HUES64 (cell line): Measurements from ENCODE around the gene WNT10A.

Experiments used
- H3K27ac ChIP-seq: 2 replicates; pipeline ENCODE4 v1.7.0; 2013; ENCODE audit warnings: low read depth, low read length, inconsistent platforms
- H3K27me3 ChIP-seq: 2 replicates; pipeline ENCODE4 v1.6.1; 2013; ENCODE audit warnings: mild to moderate bottlenecking, low read length; ENCODE audit not compliant: insufficient read depth
- H3K36me3 ChIP-seq: 2 replicates; pipeline ENCODE4 v1.6.1; 2013; ENCODE audit warnings: mild to moderate bottlenecking, low read length; ENCODE audit not compliant: insufficient read depth
- H3K4me1 ChIP-seq: 2 replicates; pipeline ENCODE4 v1.6.1; 2013; ENCODE audit warnings: mild to moderate bottlenecking, low read length, moderate library complexity; ENCODE audit not compliant: insufficient read depth
- H3K4me3 ChIP-seq: 2 replicates; pipeline ENCODE4 v1.5.1; 2013; ENCODE audit warnings: mild to moderate bottlenecking, low read length, moderate library complexity
- H3K9ac ChIP-seq: 2 replicates; pipeline ENCODE4 v1.6.1; 2013; ENCODE audit warnings: mild to moderate bottlenecking, low read depth, low read length
- H3K9me3 ChIP-seq: 2 replicates; pipeline ENCODE4 v1.6.1; 2013; ENCODE audit warnings: low read depth, low read length; ENCODE audit not compliant: insufficient read depth
- WGBS: fragments of 150-250, 120-280 bp; methylation state at CpG from one replicate; pipeline ENCODE4 v1.1.7; 2013; ENCODE audit warnings: missing lambda C conversion rate; 5-methylcytosine and 5-hydroxymethylcytosine counted together

The WNT10A gene

DNA sequence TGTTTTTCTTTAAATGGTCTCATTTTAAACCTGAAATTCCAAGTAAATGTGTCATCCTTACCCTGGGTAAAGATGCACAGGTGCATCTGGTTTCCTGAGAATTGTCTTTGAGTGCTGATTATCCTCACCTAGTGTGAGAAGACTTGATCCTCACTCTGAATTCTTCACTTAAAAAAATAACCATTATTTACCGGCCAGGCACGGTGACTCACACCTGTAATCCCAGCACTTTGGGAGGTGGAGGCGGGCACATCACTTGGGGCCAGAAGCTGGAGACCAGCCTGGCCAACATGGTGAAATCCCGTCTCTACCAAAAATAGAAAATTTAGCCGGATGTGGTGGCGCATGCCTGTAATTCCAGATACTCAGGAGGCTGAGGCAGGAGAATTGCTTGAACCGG, 30.9 kb upstream of the WNT10A start:
- no peaks in the 10 kb centered on the region for H3K36me3 ChIP-seq
- no peaks in the 10 kb centered on the region for H3K9me3 ChIP-seq
- WGBS: 70% methylated on average over 7 of the region's 7 CpGs
- peaks cover 25% of the 10 kb centered on the region for H3K27me3 ChIP-seq
- no peak overlapping the region for H3K4me3 ChIP-seq
- H3K4me1 ChIP-seq: peaks cover 8% of the 10 kb centered on the region
- H3K9ac ChIP-seq: no peak overlapping the region
- H3K27ac ChIP-seq: no peak overlapping the region

DNA sequence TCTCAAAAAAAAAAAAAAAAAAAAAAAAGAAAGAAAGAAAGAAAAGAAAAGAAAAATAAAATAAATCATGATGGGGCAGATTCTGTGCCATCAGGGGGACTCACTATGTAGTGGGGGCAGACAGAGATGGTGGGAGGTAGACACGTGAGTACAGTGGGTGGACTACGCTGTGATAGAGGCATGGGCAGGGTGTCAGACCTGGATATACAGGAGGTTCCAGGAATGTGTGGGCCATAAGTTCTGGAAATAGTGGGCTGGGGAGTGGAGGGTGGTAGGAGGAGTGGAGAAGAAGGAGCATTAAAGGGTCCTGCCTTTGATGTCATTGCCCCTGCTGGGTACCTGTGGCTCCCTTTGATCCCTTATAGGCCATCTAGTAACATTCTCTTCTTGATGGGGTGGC, 29.9 kb upstream of the WNT10A start:
- H3K27ac ChIP-seq: no peak overlapping the region
- H3K4me3 ChIP-seq: no peak overlapping the region
- peaks cover 13% of the 10 kb centered on the region for H3K4me1 ChIP-seq
- H3K9ac ChIP-seq: no peak overlapping the region
- H3K36me3 ChIP-seq: no peaks in the 10 kb centered on the region
- H3K9me3 ChIP-seq: no peaks in the 10 kb centered on the region
- WGBS: 86% methylated on average over 2 of the region's 2 CpGs
- H3K27me3 ChIP-seq: peaks cover 36% of the 10 kb centered on the region

DNA sequence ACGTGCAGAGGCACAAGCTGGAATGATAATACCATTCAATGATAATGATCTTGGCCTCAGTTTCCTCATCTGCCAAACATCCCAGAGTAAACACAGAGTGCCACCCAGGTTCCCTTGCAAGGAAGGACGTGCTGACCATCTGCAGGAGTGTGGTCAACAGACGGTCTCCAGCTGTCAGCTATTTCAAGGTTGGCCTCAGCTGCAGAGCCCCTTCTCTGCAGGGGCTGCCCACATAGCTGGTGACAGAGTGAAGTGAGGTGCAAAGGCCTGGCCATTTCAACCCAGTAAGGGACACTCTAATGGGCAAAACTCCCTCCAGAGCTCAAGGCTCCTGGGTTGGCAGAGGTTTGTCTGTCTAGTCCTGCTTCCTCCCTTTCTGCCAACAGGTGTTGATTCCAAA, 29.4 kb upstream of the WNT10A start:
- WGBS: 71% methylated on average over 3 of the region's 3 CpGs
- Histone ChIP-seq H3K27me3 (peaks cover 41% of the 10 kb centered on the region), H3K36me3 (no peaks in the 10 kb centered on the region), H3K9me3 (no peaks in the 10 kb centered on the region), H3K4me1 (peaks cover 18% of the 10 kb centered on the region), H3K9ac (no peak overlapping the region), H3K4me3 (no peak overlapping the region), H3K27ac (no peak overlapping the region)

DNA sequence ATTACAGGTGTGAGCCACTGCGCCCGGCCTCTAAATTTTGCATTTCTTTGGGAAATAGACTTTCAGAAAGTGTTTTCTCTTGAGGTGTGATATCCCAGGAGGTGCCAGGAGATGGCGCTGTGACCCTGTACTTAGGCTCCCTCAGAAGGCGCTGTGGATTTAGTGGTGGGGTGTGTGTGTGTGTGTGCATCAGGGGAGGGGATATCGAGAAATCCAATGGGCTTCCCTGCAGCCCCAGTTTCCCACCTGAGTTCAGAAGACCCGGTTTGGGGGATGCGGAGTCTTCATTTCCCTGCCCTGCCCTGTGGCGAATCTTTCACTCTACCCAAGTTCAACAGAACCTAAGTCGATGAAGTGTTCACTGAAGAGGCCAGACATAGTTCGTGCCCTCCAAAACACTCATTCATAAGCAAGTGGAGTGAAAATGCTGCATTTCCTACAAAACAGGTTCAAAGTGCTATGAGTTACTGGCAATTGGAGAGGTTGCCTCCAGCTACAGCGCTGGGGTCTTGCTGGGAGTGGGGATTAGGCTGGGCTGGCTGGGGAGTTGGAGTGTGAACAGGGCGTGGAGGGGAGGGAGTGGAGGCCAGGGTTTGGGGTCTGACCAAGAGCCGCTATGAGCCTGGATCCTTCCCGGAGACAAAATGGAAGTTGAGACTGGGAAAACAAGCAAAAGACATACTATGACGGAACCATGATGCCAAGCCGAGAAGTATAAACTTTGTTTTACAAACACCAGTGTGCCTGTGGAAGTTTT, 27.6 kb upstream of the WNT10A start:
- Histone ChIP-seq H3K9ac (no peak overlapping the region), H3K4me3 (peak overlapping the region; percentile 24; the same call in 1 of the 2 replicates), H3K4me1 (peaks cover 21% of the 10 kb centered on the region), H3K9me3 (no peaks in the 10 kb centered on the region), H3K36me3 (no peaks in the 10 kb centered on the region), H3K27me3 (peaks cover 59% of the 10 kb centered on the region), H3K27ac (no peak overlapping the region)
- 44% methylated on average over 16 of the region's 16 CpGs for WGBS

DNA sequence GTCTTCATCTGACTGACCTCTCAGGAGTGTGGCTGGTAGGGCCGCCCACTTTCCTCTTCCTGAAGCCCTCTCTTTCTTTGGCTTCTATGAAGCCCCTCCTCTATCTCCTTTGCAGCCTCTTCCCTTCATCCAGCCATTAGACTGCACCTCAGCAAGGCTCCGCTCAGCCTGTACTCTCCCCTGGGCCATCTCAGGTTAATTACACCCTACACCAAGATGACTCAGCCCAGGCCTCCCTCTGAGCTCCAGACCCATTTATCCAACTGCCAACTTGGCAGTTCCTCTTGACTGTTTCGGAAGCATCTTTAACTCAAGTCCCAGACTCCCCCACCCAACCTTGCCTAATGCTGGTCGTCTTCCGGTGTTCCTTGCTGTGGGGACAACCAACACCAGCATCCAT, 26.9 kb upstream of the WNT10A start:
- H3K4me3 ChIP-seq: no peak overlapping the region

DNA sequence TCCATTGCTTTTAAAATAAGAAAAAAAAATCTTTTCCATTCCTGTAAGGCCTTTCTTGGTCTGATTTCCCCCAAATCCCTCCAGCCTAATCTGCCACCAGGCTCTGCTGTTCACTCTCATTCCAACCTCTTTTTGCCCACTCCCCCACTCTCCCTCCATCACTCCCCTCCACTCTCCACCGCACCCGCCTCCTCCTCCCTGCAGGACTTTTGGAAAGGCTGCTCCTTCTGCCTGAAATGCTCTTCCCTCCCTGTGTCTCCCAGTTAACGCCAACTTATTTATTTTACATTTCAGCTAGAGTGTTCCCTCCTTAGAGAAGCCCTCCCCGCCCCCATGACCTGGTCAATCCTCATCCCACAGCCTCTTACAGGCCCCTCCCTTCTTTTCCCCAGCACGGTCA, 25.8 kb upstream of the WNT10A start:
- Histone ChIP-seq H3K27ac (no peak overlapping the region), H3K36me3 (no peaks in the 10 kb centered on the region), H3K9ac (no peak overlapping the region), H3K27me3 (peaks cover 74% of the 10 kb centered on the region), H3K4me1 (peaks cover 21% of the 10 kb centered on the region), H3K9me3 (no peaks in the 10 kb centered on the region), H3K4me3 (no peak overlapping the region)
- 54% methylated on average over 4 of the region's 5 CpGs for WGBS

More for the DNA sequence above, 26.9 kb upstream of the WNT10A start:
- 60% methylated on average over 5 of the region's 5 CpGs for WGBS
- no peaks in the 10 kb centered on the region for H3K36me3 ChIP-seq
- no peaks in the 10 kb centered on the region for H3K9me3 ChIP-seq
- no peak overlapping the region for H3K27ac ChIP-seq
- no peak overlapping the region for H3K9ac ChIP-seq
- peaks cover 21% of the 10 kb centered on the region for H3K4me1 ChIP-seq
- H3K27me3 ChIP-seq: peaks cover 63% of the 10 kb centered on the region

DNA sequence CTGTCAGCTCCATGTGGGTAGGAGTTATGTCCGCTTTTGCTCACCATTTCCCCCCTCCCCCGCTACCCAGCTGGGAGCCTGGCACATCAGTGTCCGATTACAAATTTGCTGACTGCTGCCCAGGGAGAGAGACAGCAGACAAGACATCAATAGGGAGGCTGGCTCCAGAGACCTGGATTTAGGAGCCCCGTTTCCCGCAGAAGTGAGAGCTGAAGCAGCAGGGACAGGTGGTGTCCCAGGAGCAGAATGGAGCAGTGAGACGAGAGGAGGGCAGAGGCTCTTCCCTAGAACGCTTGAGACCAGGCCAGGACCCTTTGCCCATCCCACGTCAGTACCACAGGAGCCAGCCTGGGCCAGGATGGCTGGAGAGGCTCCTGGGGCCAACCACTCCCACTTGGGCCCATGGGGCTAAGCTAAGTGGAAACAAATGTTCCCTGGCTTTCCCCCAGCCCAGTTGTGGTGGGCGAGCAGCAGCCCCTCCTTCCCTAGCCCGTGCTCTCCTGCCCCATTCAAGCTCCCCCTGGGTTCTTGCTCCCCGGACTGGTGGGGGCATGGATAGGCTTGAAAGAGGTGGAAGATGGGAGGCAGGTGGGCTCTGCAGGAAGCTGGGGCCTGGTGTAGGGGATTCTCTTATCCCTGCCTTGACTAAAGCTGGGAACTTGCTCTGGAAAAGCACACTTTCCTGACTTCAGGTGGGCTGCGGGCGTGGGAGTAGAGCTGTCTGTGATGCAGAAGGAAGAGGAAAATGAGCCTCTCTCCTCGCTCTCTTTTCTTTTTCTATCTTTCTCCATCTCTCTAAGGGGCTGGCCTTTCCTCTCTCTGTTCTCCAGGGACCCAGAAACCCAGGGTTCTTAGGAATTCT, 25.1 kb upstream of the WNT10A start:
- H3K36me3 ChIP-seq: no peaks in the 10 kb centered on the region
- H3K27ac ChIP-seq: no peak overlapping the region
- WGBS: 58% methylated on average over 12 of the region's 14 CpGs
- peaks cover 77% of the 10 kb centered on the region for H3K27me3 ChIP-seq
- peaks cover 25% of the 10 kb centered on the region for H3K4me1 ChIP-seq
- H3K9me3 ChIP-seq: no peaks in the 10 kb centered on the region
- H3K4me3 ChIP-seq: no peak overlapping the region
- no peak overlapping the region for H3K9ac ChIP-seq

DNA sequence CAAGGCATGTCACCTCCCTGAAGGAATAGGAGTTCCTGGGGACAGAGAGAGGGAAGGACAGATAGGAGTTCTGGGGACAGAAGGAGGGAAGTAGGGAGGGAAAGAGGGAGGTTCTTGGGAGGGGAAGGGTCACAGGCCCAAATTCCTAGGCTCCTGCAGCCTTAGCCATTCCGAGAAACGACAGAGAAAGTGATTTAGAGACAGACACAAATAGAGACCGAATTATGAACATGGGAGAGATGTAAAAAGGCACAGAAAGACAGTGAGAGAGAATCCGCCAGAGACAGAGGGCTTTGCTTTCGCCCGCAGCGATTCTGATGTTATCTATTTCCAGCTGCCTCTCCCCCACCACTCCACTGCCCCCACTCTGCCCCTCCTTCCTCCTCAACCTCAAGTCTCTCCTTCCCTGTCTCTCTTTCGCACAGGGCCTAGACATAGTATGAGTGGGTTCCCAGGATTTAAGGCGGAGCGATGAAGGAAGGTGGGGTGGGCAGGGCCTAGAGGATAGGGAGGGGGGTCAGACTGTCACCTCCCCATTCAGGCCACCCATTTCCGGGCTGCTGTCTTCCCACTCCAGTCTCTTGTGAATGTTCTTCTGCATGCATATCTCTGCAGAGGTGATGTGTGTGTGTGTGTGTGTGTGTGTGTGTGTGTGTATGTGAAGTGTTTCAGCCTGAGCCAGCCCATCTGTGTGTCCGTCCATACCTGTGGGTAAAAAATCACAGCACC, 24.3 kb upstream of the WNT10A start:
- H3K4me3 ChIP-seq: 0 out of 2 replicates have a peak overlapping the region, but pooled peaks have one; percentile 1
- H3K4me1 ChIP-seq: peaks cover 25% of the 10 kb centered on the region
- WGBS: 41% methylated on average over 11 of the region's 12 CpGs
- H3K9ac ChIP-seq: no peak overlapping the region
- H3K9me3 ChIP-seq: no peaks in the 10 kb centered on the region
- H3K36me3 ChIP-seq: no peaks in the 10 kb centered on the region
- no peak overlapping the region for H3K27ac ChIP-seq
- H3K27me3 ChIP-seq: peaks cover 85% of the 10 kb centered on the region

DNA sequence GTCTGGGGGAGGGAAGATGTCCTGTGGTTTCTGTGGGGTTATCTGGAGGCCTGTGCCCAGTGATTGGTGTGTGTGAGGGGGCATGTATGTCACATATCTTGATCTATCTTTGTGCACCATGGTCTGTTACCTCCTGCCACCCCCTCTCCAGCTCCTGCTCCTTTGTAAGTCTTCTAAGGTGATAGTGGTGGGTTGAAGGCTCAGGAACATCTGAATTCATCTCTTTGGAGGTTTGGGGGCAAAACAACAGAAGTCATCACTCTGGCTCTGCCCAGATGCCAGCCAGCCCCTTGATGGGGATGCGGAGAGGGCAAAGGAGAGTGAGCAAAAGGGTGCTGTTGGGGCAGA, 23.8 kb upstream of the WNT10A start:
- Histone ChIP-seq H3K4me1 (peaks cover 25% of the 10 kb centered on the region), H3K9me3 (no peaks in the 10 kb centered on the region), H3K4me3 (no peak overlapping the region), H3K27me3 (peaks cover 90% of the 10 kb centered on the region), H3K36me3 (no peaks in the 10 kb centered on the region), H3K27ac (no peak overlapping the region), H3K9ac (no peak overlapping the region)
- 86% methylated on average over 1 of the region's 1 CpG for WGBS

DNA sequence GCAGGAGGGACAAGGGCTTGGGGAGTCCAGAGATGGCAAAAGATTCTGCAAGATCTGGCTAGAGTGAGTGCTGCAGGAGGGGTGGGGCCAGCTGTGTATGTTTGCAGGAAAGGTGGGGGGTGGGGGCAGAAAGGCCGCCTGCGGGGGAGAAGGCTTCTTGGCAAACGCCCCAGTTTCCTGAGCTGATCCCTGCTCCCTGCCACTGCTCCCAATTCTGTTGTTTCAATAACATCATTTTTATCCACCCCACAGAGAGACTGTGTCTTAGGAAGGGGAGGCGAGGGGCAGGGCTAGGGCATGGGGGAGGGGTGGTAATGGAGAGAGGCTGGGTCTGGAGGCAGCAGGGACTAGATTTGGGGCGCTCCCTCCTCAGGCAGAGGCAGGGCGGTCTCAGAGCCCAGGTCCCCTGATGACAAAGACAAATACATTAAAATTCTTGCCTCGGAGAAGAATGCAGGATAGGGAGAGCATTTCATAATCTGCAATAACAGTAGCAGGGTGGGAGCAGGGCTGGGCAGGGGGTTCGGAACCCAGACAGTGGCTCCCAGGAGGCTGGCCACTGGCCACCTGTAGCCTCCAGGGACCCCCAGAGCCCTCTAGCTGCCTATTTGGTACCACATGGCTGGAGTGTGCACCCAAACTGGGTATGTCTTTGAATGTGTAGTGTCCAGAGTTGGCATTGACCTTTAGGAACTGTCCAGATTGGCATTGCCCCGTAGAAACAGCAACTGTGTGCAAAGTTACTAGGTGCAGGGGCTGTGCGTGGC, 23.1 kb upstream of the WNT10A start:
- H3K36me3 ChIP-seq: no peaks in the 10 kb centered on the region
- H3K27ac ChIP-seq: no peak overlapping the region
- H3K9me3 ChIP-seq: no peaks in the 10 kb centered on the region
- no peak overlapping the region for H3K4me3 ChIP-seq
- peaks cover 25% of the 10 kb centered on the region for H3K4me1 ChIP-seq
- WGBS: 51% methylated on average over 9 of the region's 10 CpGs
- peaks cover 97% of the 10 kb centered on the region for H3K27me3 ChIP-seq
- H3K9ac ChIP-seq: no peak overlapping the region
